Thyroid gland (tissue), 4 donors: ENCODE measurements around the gene CD302.

Experiments used
- POLR2A ChIP-seq, 2 donors: fragments of 450-650 bp; IDR thresholded peaks; one replicate each; pipeline ENCODE4 v1.6.1; 2017; ENCODE audit warnings: antibody characterized with exemption in 2 of 2, mild to moderate bottlenecking in 2 of 2, moderate library complexity in 1 of 2
- TF ChIP-seq, protein P1 (sequence below), 6 experiments: fragments of 200-600 bp in 3 of 6; fragments of 450-650 bp in 3 of 6; sonication (generic) in 3 of 6; IDR thresholded peaks; one replicate each; pipeline ENCODE4 v1.5.1; 2016 to 2019; ENCODE audit warnings: antibody characterized with exemption in 6 of 6, mild to moderate bottlenecking in 2 of 6, inconsistent platforms in 1 of 6, moderate library complexity in 1 of 6

DNA sequence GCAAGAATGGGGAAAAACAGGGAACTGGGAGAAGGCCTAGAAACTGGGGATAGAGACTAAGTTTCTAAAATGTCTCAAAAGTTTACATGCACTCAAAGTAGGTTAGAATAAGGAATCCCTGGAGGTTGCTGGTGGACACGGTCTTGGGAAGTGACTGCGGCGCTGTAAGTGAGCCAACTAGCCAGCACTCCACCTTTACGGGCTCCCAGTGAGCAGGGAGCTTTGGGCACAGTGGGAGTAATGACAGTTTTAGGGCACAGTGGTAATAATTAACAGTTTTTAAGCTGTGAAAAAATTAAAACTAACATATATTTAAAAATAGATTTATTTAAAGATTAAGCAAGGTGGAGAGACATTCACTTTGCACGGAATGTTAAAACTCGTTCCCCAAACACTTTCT, 20.9 kb upstream of the CD302 start:
- TF ChIP-seq POLR2A (IDR thresholded peaks at IDR 0.05): no peak
- TF ChIP-seq, protein P1, sequence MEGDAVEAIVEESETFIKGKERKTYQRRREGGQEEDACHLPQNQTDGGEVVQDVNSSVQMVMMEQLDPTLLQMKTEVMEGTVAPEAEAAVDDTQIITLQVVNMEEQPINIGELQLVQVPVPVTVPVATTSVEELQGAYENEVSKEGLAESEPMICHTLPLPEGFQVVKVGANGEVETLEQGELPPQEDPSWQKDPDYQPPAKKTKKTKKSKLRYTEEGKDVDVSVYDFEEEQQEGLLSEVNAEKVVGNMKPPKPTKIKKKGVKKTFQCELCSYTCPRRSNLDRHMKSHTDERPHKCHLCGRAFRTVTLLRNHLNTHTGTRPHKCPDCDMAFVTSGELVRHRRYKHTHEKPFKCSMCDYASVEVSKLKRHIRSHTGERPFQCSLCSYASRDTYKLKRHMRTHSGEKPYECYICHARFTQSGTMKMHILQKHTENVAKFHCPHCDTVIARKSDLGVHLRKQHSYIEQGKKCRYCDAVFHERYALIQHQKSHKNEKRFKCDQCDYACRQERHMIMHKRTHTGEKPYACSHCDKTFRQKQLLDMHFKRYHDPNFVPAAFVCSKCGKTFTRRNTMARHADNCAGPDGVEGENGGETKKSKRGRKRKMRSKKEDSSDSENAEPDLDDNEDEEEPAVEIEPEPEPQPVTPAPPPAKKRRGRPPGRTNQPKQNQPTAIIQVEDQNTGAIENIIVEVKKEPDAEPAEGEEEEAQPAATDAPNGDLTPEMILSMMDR (IDR thresholded peaks at IDR 0.05): no peak
